Neural cell (in vitro differentiated cells): ENCODE measurements around the gene INPP4B. TPM values are rescaled to one million over a fixed set of nuclear protein-coding genes. Genes with fewer than 3 reads are reported as not detected.

Experiments
- H2AFZ ChIP-seq: fragments of 200-600, 300-800 bp; sonication (generic), shearing (Covaris generic); 2 replicates; pipeline ENCODE4 v1.6.0; 2014; ENCODE audit warnings: low read depth, mild to moderate bottlenecking, antibody characterized with exemption, low read length, moderate library complexity
- H3F3A ChIP-seq: fragments of 200-600 bp; shearing (Covaris generic); 2 replicates; pipeline ENCODE4 v1.6.1; 2016; ENCODE audit warnings: mild to moderate bottlenecking, moderate library complexity, mixed read lengths, antibody characterized with exemption, low read length; ENCODE audit not compliant: insufficient read depth, poor library complexity, severe bottlenecking
- H3K27ac ChIP-seq: fragments of 200-600, 300-800 bp; sonication (generic), shearing (Covaris generic); 2 replicates; pipeline ENCODE4 v1.5.1; 2014; ENCODE audit warnings: mild to moderate bottlenecking, low read length, moderate library complexity
- H3K27me3 ChIP-seq: fragments of 300-800, 200-600 bp; sonication (generic), shearing (Covaris generic); 2 replicates; pipeline ENCODE4 v1.6.0; 2014; ENCODE audit warnings: mild to moderate bottlenecking, low read depth, low read length, moderate library complexity; ENCODE audit not compliant: insufficient read depth
- H3K36me3 ChIP-seq: fragments of 300-800, 200-600 bp; sonication (generic), shearing (Covaris generic); 2 replicates; pipeline ENCODE4 v1.5.1; 2014; ENCODE audit warnings: mild to moderate bottlenecking, antibody characterized with exemption, low read length, moderate library complexity; ENCODE audit not compliant: insufficient read depth
- H3K4me2 ChIP-seq: fragments of 300-800, 200-600 bp; sonication (generic), shearing (Covaris generic); 2 replicates; pipeline ENCODE4 v1.6.0; 2014; ENCODE audit warnings: mild to moderate bottlenecking, low read length
- H3K4me3 ChIP-seq: fragments of 300-800, 200-600 bp; sonication (generic), shearing (Covaris generic); 2 replicates; pipeline ENCODE4 v1.5.1; 2014; ENCODE audit warnings: mild to moderate bottlenecking, low read length, moderate library complexity
- H3K79me2 ChIP-seq: fragments of 200-600 bp; shearing (Covaris generic); replicated peaks from 2 replicates; pipeline ENCODE4 v1.6.0; 2014; ENCODE audit warnings: mild to moderate bottlenecking, low read length, moderate library complexity; ENCODE audit not compliant: insufficient read depth
- H3K9ac ChIP-seq: fragments of 300-800, 200-600 bp; sonication (generic), shearing (Covaris generic); 2 replicates; pipeline ENCODE4 v1.6.1; 2016; ENCODE audit warnings: mild to moderate bottlenecking, low read length, mixed read lengths
- H3K9me2 ChIP-seq: fragments of 200-600 bp; shearing (Covaris generic); 2 replicates; pipeline ENCODE4 v1.6.1; 2016; ENCODE audit warnings: mild to moderate bottlenecking, low read length, mixed read lengths; ENCODE audit not compliant: insufficient read depth
- H3K9me3 ChIP-seq: fragments of 200-600, 300-800 bp; sonication (generic), shearing (Covaris generic); 2 replicates; pipeline ENCODE4 v1.6.1; 2016; ENCODE audit warnings: mild to moderate bottlenecking, mixed run types, low read length, moderate library complexity, mixed read lengths
- H4K20me1 ChIP-seq: fragments of 200-600 bp; shearing (Covaris generic); 2 replicates; pipeline ENCODE4 v1.6.1; 2016; ENCODE audit warnings: mild to moderate bottlenecking, mixed run types; ENCODE audit not compliant: insufficient read depth
- EP300 ChIP-seq: fragments of 450-650 bp; conservative IDR thresholded peaks from 2 replicates; pipeline ENCODE4 v1.6.1; 2014; ENCODE audit warnings: antibody characterized with exemption, mild to moderate bottlenecking, moderate library complexity; ENCODE audit not compliant: poor library complexity, severe bottlenecking
- EZH2 ChIP-seq: fragments of 200-600, 300-800 bp; shearing (Covaris generic), sonication (generic); IDR thresholded peaks from 2 replicates; pipeline ENCODE4 v1.6.1; 2014; ENCODE audit warnings: antibody characterized with exemption, low read length, borderline replicate concordance, mild to moderate bottlenecking; ENCODE audit not compliant: insufficient read depth, poor library complexity, severe bottlenecking
- MXI1 ChIP-seq: fragments of 450-650 bp; conservative IDR thresholded peaks from 2 replicates; pipeline ENCODE4 v1.6.1; 2014; ENCODE audit warnings: antibody characterized with exemption, mild to moderate bottlenecking; ENCODE audit not compliant: poor library complexity, severe bottlenecking
- POLR2AphosphoS5 ChIP-seq: IDR thresholded peaks from 2 replicates; pipeline ENCODE4 v1.6.1; 2012
- RAD21 ChIP-seq: fragments of 450-650 bp; conservative IDR thresholded peaks from 2 replicates; pipeline ENCODE4 v1.6.1; 2014; ENCODE audit warnings: antibody characterized with exemption, mild to moderate bottlenecking, moderate library complexity
- SMC3 ChIP-seq: fragments of 450-650 bp; conservative IDR thresholded peaks from 2 replicates; pipeline ENCODE4 v1.6.1; 2014; ENCODE audit warnings: antibody characterized with exemption, mild to moderate bottlenecking, moderate library complexity; ENCODE audit not compliant: poor library complexity
- TAF1 ChIP-seq: IDR thresholded peaks from 2 replicates; pipeline ENCODE4 v1.6.1; 2012; ENCODE audit warnings: low read depth
- polyA plus RNA-seq: library from polyadenylated mRNA; depleted of rRNA; stranded (reverse); fragments of >200 nt; gene quantifications from 2 replicates; pipeline ENCODE4 v1.2.3, GENCODE V29; 2014
- TF ChIP-seq, protein P1 (sequence below): IDR thresholded peaks from 2 replicates; pipeline ENCODE4 v1.6.1; 2012; ENCODE audit warnings: borderline replicate concordance
- TF ChIP-seq, protein P2 (sequence below): fragments of 450-650 bp; IDR thresholded peaks from 2 replicates; pipeline ENCODE4 v1.5.1; 2014; ENCODE audit warnings: antibody characterized with exemption, mild to moderate bottlenecking, moderate library complexity; ENCODE audit not compliant: poor library complexity, severe bottlenecking

Gene INPP4B
- polyA plus RNA-seq, 1 donor from 2014 or later = 0.30 TPM

- TF ChIP-seq, protein P1, sequence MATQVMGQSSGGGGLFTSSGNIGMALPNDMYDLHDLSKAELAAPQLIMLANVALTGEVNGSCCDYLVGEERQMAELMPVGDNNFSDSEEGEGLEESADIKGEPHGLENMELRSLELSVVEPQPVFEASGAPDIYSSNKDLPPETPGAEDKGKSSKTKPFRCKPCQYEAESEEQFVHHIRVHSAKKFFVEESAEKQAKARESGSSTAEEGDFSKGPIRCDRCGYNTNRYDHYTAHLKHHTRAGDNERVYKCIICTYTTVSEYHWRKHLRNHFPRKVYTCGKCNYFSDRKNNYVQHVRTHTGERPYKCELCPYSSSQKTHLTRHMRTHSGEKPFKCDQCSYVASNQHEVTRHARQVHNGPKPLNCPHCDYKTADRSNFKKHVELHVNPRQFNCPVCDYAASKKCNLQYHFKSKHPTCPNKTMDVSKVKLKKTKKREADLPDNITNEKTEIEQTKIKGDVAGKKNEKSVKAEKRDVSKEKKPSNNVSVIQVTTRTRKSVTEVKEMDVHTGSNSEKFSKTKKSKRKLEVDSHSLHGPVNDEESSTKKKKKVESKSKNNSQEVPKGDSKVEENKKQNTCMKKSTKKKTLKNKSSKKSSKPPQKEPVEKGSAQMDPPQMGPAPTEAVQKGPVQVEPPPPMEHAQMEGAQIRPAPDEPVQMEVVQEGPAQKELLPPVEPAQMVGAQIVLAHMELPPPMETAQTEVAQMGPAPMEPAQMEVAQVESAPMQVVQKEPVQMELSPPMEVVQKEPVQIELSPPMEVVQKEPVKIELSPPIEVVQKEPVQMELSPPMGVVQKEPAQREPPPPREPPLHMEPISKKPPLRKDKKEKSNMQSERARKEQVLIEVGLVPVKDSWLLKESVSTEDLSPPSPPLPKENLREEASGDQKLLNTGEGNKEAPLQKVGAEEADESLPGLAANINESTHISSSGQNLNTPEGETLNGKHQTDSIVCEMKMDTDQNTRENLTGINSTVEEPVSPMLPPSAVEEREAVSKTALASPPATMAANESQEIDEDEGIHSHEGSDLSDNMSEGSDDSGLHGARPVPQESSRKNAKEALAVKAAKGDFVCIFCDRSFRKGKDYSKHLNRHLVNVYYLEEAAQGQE = no peak
Observed at GRCh38 chr4:142363686-142364085, 482.4 kb downstream of the INPP4B start (continued).

DNA sequence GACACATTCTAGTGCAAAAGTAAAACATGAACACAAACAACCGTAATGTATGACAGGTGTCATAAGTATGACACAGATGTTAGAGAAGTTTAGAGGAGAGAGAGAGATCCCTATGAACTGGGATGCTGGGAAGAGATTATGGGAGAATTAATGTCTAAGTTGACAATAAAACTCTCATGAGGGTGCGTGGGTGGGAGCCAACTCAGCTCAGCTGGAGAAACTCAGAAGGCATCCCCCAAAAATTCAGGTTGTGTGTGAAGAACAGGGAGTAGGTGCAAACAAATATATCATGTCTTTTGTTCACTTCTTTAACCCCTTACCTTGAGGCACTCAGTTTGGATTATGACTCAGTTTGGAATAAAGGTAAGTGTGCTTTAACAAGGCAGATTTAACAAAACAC is 484.1 kb downstream of the INPP4B start:
- Histone ChIP-seq H3K4me2 (no peak overlapping the region), H3K4me3 (no peak overlapping the region), H3K9me2 (no peaks in the 10 kb centered on the region), H3K9ac (no peak overlapping the region), H3K27me3 (no peaks in the 10 kb centered on the region), H3K9me3 (no peaks in the 10 kb centered on the region), H3K79me2 (no peaks in the 10 kb centered on the region), H2AFZ (no peak overlapping the region), H4K20me1 (no peaks in the 10 kb centered on the region), H3K27ac (no peak overlapping the region), H3F3A (no peaks in the 10 kb centered on the region), H3K36me3 (no peaks in the 10 kb centered on the region)
- TF ChIP-seq SMC3 = no peak
- TF ChIP-seq, protein P2, sequence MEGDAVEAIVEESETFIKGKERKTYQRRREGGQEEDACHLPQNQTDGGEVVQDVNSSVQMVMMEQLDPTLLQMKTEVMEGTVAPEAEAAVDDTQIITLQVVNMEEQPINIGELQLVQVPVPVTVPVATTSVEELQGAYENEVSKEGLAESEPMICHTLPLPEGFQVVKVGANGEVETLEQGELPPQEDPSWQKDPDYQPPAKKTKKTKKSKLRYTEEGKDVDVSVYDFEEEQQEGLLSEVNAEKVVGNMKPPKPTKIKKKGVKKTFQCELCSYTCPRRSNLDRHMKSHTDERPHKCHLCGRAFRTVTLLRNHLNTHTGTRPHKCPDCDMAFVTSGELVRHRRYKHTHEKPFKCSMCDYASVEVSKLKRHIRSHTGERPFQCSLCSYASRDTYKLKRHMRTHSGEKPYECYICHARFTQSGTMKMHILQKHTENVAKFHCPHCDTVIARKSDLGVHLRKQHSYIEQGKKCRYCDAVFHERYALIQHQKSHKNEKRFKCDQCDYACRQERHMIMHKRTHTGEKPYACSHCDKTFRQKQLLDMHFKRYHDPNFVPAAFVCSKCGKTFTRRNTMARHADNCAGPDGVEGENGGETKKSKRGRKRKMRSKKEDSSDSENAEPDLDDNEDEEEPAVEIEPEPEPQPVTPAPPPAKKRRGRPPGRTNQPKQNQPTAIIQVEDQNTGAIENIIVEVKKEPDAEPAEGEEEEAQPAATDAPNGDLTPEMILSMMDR = no peak
- TF ChIP-seq, protein P1 = no peak
- no peak for TF ChIP-seq EZH2
- no peak for TF ChIP-seq TAF1
- no peak for TF ChIP-seq EP300
- TF ChIP-seq RAD21 = no peak
- TF ChIP-seq MXI1 = no peak
- TF ChIP-seq POLR2AphosphoS5 = no peak
